H1 (cell line): ENCODE data around the gene SPOP. TPM values are rescaled to one million over a fixed set of nuclear protein-coding genes. Genes with fewer than 3 reads are reported as not detected.

Experiments used
- CTCF ChIA-PET: fragments of 300-600 bp; sonication (Branson Sonifier 250); formaldehyde crosslinking; loops from one replicate; lab custom pipeline; 2021; ENCODE audit not compliant: partially characterized antibody; lab: Charles Lee
- POLR2A ChIA-PET: fragments of 300-600 bp; sonication (Branson Sonifier 250); formaldehyde crosslinking; loops from one replicate; lab custom pipeline; 2021; ENCODE audit warnings: inconsistent platforms; ENCODE audit not compliant: partially characterized antibody; lab: Charles Lee
- DNase-seq, 2 experiments: peaks; one replicate each; pipeline versions ENCODE4 v3.0.0 to v3.0.0-alpha.2; 2010 to 2022; ENCODE audit warnings: low spot score in 2 of 2, low read depth in 1 of 2, mixed read lengths in 1 of 2
- FAIRE-seq: peaks from 2 replicates; lab custom pipeline; 2011; peaks lifted over from hg19 to GRCh38; lab: Jason Lieb, UNC
- H2AFZ ChIP-seq: 2 replicates; pipeline ENCODE4 v1.8.1; 2012; ENCODE audit warnings: low read length, inconsistent platforms
- H2AK5ac ChIP-seq: 2 replicates; pipeline ENCODE4 v1.6.1; 2013; ENCODE audit warnings: low read depth, low read length
- H2BK120ac ChIP-seq: replicated peaks from 2 replicates; pipeline ENCODE3; 2013; ENCODE audit warnings: low read depth, low read length, inconsistent platforms
- H2BK12ac ChIP-seq: 2 replicates; pipeline ENCODE4 v1.6.1; 2013; ENCODE audit warnings: low read depth, low read length
- H2BK15ac ChIP-seq: 2 replicates; pipeline ENCODE4 v1.6.1; 2013; ENCODE audit warnings: low read length
- H2BK20ac ChIP-seq: 2 replicates; pipeline ENCODE4 v1.6.1; 2013; ENCODE audit warnings: low read length
- H2BK5ac ChIP-seq: 2 replicates; pipeline ENCODE4 v1.6.1; 2013; ENCODE audit warnings: low read depth, low read length
- H3K14ac ChIP-seq: 2 replicates; pipeline ENCODE4 v1.6.1; 2013; ENCODE audit warnings: inconsistent platforms; ENCODE audit not compliant: insufficient read length
- H3K18ac ChIP-seq: 2 replicates; pipeline ENCODE4 v1.6.1; 2013; ENCODE audit warnings: low read length; ENCODE audit errors: extremely low read depth
- H3K23ac ChIP-seq: 2 replicates; pipeline ENCODE4 v1.6.1; 2013; ENCODE audit warnings: inconsistent platforms; ENCODE audit not compliant: insufficient read length
- H3K23me2 ChIP-seq: 2 replicates; pipeline ENCODE4 v1.6.1; 2013; ENCODE audit warnings: low read depth, low read length
- H3K27ac ChIP-seq: 2 replicates; pipeline ENCODE4 v1.6.1; 2011; ENCODE audit warnings: low read depth, low read length, inconsistent platforms
- H3K27me3 ChIP-seq, 4 experiments: replicated peaks in 1 of 4; 1 replicate in 1 of 4; 2 replicates in 3 of 4; pipeline versions ENCODE4 v1.6.1 to v1.8.1; 2011 to 2013; ENCODE audit warnings: low read length in 3 of 4, mild to moderate bottlenecking in 3 of 4, inconsistent platforms in 2 of 4, mixed read lengths in 2 of 4, moderate library complexity in 1 of 4; ENCODE audit not compliant: control insufficient read depth in 3 of 4, insufficient read depth in 3 of 4; ENCODE audit errors: extremely low read depth in 1 of 4
- H3K36me3 ChIP-seq, 4 experiments: 2 replicates each; pipeline versions ENCODE4 v1.6.1 to v1.8.1; 2011 to 2013; ENCODE audit warnings: mild to moderate bottlenecking in 4 of 4, low read length in 3 of 4, moderate library complexity in 2 of 4, control low read depth in 1 of 4, inconsistent platforms in 1 of 4; ENCODE audit not compliant: insufficient read depth in 4 of 4, control insufficient read depth in 2 of 4
- H3K4ac ChIP-seq: replicated peaks from 2 replicates; pipeline ENCODE3; 2013; ENCODE audit warnings: low read length, low read depth, mixed read lengths, inconsistent platforms; ENCODE audit not compliant: insufficient read length
- H3K4me1 ChIP-seq, 4 experiments: replicated peaks in 1 of 4; 1 replicate in 1 of 4; 2 replicates in 3 of 4; pipeline versions ENCODE4 v1.6.1 to v1.8.1; 2011 to 2013; ENCODE audit warnings: low read length in 3 of 4, inconsistent platforms in 2 of 4, mixed read lengths in 1 of 4; ENCODE audit not compliant: insufficient read depth in 4 of 4, control insufficient read depth in 3 of 4
- H3K4me2 ChIP-seq, 2 experiments: 2 replicates each; pipeline versions ENCODE4 v1.6.1 to v1.8.1; 2011 to 2013; ENCODE audit warnings: low read depth in 2 of 2, low read length in 2 of 2, control low read depth in 1 of 2, inconsistent platforms in 1 of 2, mild to moderate bottlenecking in 1 of 2; ENCODE audit not compliant: insufficient read depth in 1 of 2
- H3K4me3 ChIP-seq, 4 experiments: fragments of 200-600, 300-600 bp in 1 of 4; sonication (generic), shearing (Covaris generic), sonication (Bioruptor Twin) in 1 of 4; 2 replicates each; pipeline versions ENCODE4 v1.5.1 to v1.8.1; 2011 to 2016; ENCODE audit warnings: low read length in 4 of 4, low read depth in 3 of 4, control low read depth in 2 of 4, inconsistent platforms in 2 of 4, mild to moderate bottlenecking in 2 of 4, mixed read lengths in 1 of 4, moderate library complexity in 1 of 4; ENCODE audit not compliant: insufficient read depth in 2 of 4; ENCODE audit errors: extremely low read depth in 1 of 4
- H3K56ac ChIP-seq: replicated peaks from 2 replicates; pipeline ENCODE3; 2013; ENCODE audit warnings: low read depth, mild to moderate bottlenecking, mixed read lengths, low read length, inconsistent platforms; ENCODE audit not compliant: insufficient read length
- H3K79me1 ChIP-seq: 2 replicates; pipeline ENCODE4 v1.6.1; 2013; ENCODE audit warnings: low read depth, low read length, control low read depth
- H3K79me2 ChIP-seq, 2 experiments: 2 replicates each; pipeline versions ENCODE4 v1.6.1 to v1.8.1; 2012 to 2013; ENCODE audit warnings: low read length in 2 of 2, mild to moderate bottlenecking in 2 of 2, inconsistent platforms in 1 of 2; ENCODE audit not compliant: insufficient read depth in 2 of 2, control insufficient read depth in 1 of 2
- H3K9ac ChIP-seq, 4 experiments: replicated peaks in 1 of 4; 1 replicate in 1 of 4; 2 replicates in 3 of 4; pipeline versions ENCODE4 v1.6.1 to v1.8.1; 2011 to 2013; ENCODE audit warnings: low read depth in 3 of 4, low read length in 3 of 4, control low read depth in 2 of 4, mild to moderate bottlenecking in 2 of 4, moderate library complexity in 2 of 4, inconsistent platforms in 1 of 4; ENCODE audit errors: extremely low read depth in 1 of 4
- H3K9me3 ChIP-seq, 2 experiments: 2 replicates each; pipeline versions ENCODE4 v1.6.1 to v1.8.1; 2012 to 2013; ENCODE audit warnings: mild to moderate bottlenecking in 2 of 2, moderate library complexity in 2 of 2, control low read depth in 1 of 2, inconsistent platforms in 1 of 2, low read depth in 1 of 2, low read length in 1 of 2, mixed read lengths in 1 of 2; ENCODE audit not compliant: insufficient read depth in 2 of 2
- H4K20me1 ChIP-seq, 2 experiments: replicated peaks in 1 of 2; 2 replicates each; pipeline versions ENCODE3 to v1.8.1; 2011 to 2013; ENCODE audit warnings: inconsistent platforms in 2 of 2, low read length in 2 of 2, mild to moderate bottlenecking in 1 of 2; ENCODE audit not compliant: insufficient read depth in 2 of 2, control insufficient read depth in 1 of 2
- H4K5ac ChIP-seq: 2 replicates; pipeline ENCODE4 v1.6.1; 2013; ENCODE audit warnings: low read length, low read depth, mixed read lengths, inconsistent platforms; ENCODE audit not compliant: insufficient read length
- H4K8ac ChIP-seq: 2 replicates; pipeline ENCODE4 v1.8.0; 2013; ENCODE audit warnings: mild to moderate bottlenecking, moderate library complexity, low read length, inconsistent platforms; ENCODE audit not compliant: insufficient read depth; ENCODE audit errors: extremely low read depth
- H4K91ac ChIP-seq: replicated peaks from 2 replicates; pipeline ENCODE3; 2013; ENCODE audit warnings: low read length, mixed read lengths, inconsistent platforms; ENCODE audit not compliant: insufficient read length
- CTBP2 ChIP-seq: IDR thresholded peaks from 2 replicates; pipeline ENCODE4 v1.7.0; 2011; ENCODE audit warnings: borderline replicate concordance, mild to moderate bottlenecking, moderate library complexity, mixed read lengths, low read length; ENCODE audit not compliant: insufficient read depth, insufficient read length
- WGBS, 2 experiments: shearing (Covaris generic) in 1 of 2; methylation state at CpG; one replicate each; pipeline versions ENCODE4 v1.1.6 to v1.1.7; 2013 to 2015; ENCODE audit warnings: low lambda C conversion rate in 2 of 2, mixed read lengths in 2 of 2, inconsistent platforms in 1 of 2, low coverage in 1 of 2, missing lambda C conversion rate in 1 of 2; ENCODE audit not compliant: insufficient replicate concordance in 2 of 2, insufficient coverage in 1 of 2, insufficient read length in 1 of 2; ENCODE audit errors: extremely low coverage in 1 of 2, missing lambda C conversion rate in 1 of 2; 5-methylcytosine and 5-hydroxymethylcytosine counted together
- polyA plus RNA-seq, 7 experiments: library from polyadenylated mRNA; depleted of rRNA in 3 of 7; stranded (reverse) in 5 of 7; unstranded in 2 of 7; fragments of >200 nt in 5 of 7; fragments of 200-250 nt in 2 of 7; gene quantifications; 1 replicate in 5 of 7; 2 replicates in 1 of 7; 4 replicates in 1 of 7; pipeline versions ENCODE4 v1.2.1 to v1.2.3, GENCODE V29; 2011 to 2013; ENCODE audit warnings: missing spikeins in 2 of 7, mixed read lengths in 2 of 7
- total RNA-seq: library from RNA; stranded (reverse); fragmentation: NEBNext Ultra II Directional; extraction: Animal tissue kit (Norgen Biotek cat#: 25700); gene quantifications from 2 replicates; pipeline ENCODE4 v1.2.1, GENCODE V29; 2021

The SPOP gene
- total and polyA plus RNA-seq, 2 of the 8 experiments (the other 6 are each of a cell fraction or from before 2014, with no cell fraction given), result 13.3 to 25.6 TPM

- H3K14ac ChIP-seq, result no peak overlapping the region
- H3K9me3 ChIP-seq, result no peaks in the 10 kb centered on the region
- CTCF ChIA-PET, result interaction anchor here (0.6 to 1.3 kb wide), 6 partner anchors 10 to 260 kb away, joined by 3 to 5 read pairs (median 3); partner anchors contain the start of gene TAC4
- H3K9ac ChIP-seq, result no peak overlapping the region
- peaks cover 0 to 5% (median 2%) of the 10 kb centered on the region in 4 experiments; a peak in 3 of 7 replicates for H3K4me1 ChIP-seq
- no peak overlapping the region for H2BK120ac ChIP-seq
- no peak overlapping the region for H3K27ac ChIP-seq
- H3K56ac ChIP-seq, result no peak overlapping the region
- no peak for TF ChIP-seq CTBP2
- TF ChIP-seq, all 59 proteins: peak for 0
- H4K91ac ChIP-seq, result no peak overlapping the region
- H4K8ac ChIP-seq, result no peak overlapping the region; the same call in 1 of the 2 replicates
- WGBS, 2 experiments, result 84% methylated on average over 8 of the region's 12 CpGs; no CpG with 5 or more reads in 1 of the 2 experiments
- FAIRE-seq, result no peak
- no peaks in the 10 kb centered on the region for H3K36me3 ChIP-seq
- H2BK15ac ChIP-seq, result no peak overlapping the region
- H3K4me2 ChIP-seq, result no peak overlapping the region
- H3K79me2 ChIP-seq, result no peaks in the 10 kb centered on the region
- H4K20me1 ChIP-seq, result no peaks in the 10 kb centered on the region
- POLR2A ChIA-PET, result no interaction called here
- no peak overlapping the region for H2BK5ac ChIP-seq
- H2AFZ ChIP-seq, result no peak overlapping the region
- DNase-seq, result no peak
- no peak overlapping the region for H4K5ac ChIP-seq
- no peak overlapping the region for H3K23ac ChIP-seq
- H2AK5ac ChIP-seq, result no peak overlapping the region
- no peaks in the 10 kb centered on the region for H3K23me2 ChIP-seq
- H3K79me1 ChIP-seq, result no peaks in the 10 kb centered on the region
- H3K4me3 ChIP-seq, result no peak overlapping the region
- H3K27me3 ChIP-seq, result no peaks in the 10 kb centered on the region; a peak in 1 of 7 replicates
- no peak overlapping the region for H3K4ac ChIP-seq
- H3K18ac ChIP-seq, result no peak overlapping the region
- H2BK12ac ChIP-seq, result no peak overlapping the region
- H2BK20ac ChIP-seq, result no peak overlapping the region
Measured at GRCh38 chr17:49587366-49588073, 90.4 kb downstream of the SPOP start.
